Measurements from ENCODE around the gene ADGRL2.

Gene ADGRL2

GRCh38 chr1:81775510-81775909 lies 25.2 kb upstream of the ADGRL2 start:
- no peak overlapping the region for H3K27ac ChIP-seq
- TF ChIP-seq CTCF (conservative IDR thresholded peaks at IDR 0.05) (no peak), ZFX (IDR thresholded peaks at IDR 0.05) (no peak)

- no peak overlapping the region for H3K27ac ChIP-seq
- no peak for TF ChIP-seq CTCF (conservative IDR thresholded peaks at IDR 0.05)
- no peak for TF ChIP-seq ZFX (IDR thresholded peaks at IDR 0.05)
Measured at GRCh38 chr1:81780705-81781454, 19.9 kb upstream of the ADGRL2 start.

- H3K27ac ChIP-seq: no peak overlapping the region
- TF ChIP-seq CTCF (conservative IDR thresholded peaks at IDR 0.05) (no peak; the same call in 1 of the 2 replicates), ZFX (IDR thresholded peaks at IDR 0.05) (no peak)
Measured at GRCh38 chr1:81781749-81782148, 19.0 kb upstream of the ADGRL2 start.

GRCh38 chr1:81792184-81792583 lies 8.6 kb upstream of the ADGRL2 start:
- H3K27ac ChIP-seq: no peak overlapping the region
- TF ChIP-seq CTCF (conservative IDR thresholded peaks at IDR 0.05) (no peak), ZFX (IDR thresholded peaks at IDR 0.05) (no peak)

- TF ChIP-seq ZFX (IDR thresholded peaks at IDR 0.05) (no peak), CTCF (conservative IDR thresholded peaks at IDR 0.05) (no peak)
- no peak overlapping the region for H3K27ac ChIP-seq
Measured at GRCh38 chr1:81797701-81798100, 3.0 kb upstream of the ADGRL2 start.

GRCh38 chr1:81799939-81800694 lies 617 bp upstream of the ADGRL2 start:
- TF ChIP-seq ZFX (IDR thresholded peaks at IDR 0.05) (no peak), CTCF (conservative IDR thresholded peaks at IDR 0.05) (no peak)
- no peak overlapping the region for H3K27ac ChIP-seq

All from C4-2B (cell line).